HEK293 (cell line): ENCODE measurements around the gene NANS.

ENCODE experiments used
- CTCF ChIA-PET: fragments of 350-600 bp; formaldehyde crosslinking; extraction: SDS; loops from one replicate; lab custom pipeline; 2021; ENCODE audit warnings: antibody characterized with exemption; lab: Yijun Ruan, JAX
- POLR2A ChIA-PET: fragments of 300-600 bp; formaldehyde crosslinking; extraction: SDS; loops from one replicate; lab custom pipeline; 2020; ENCODE audit warnings: antibody characterized with exemption, inconsistent platforms; lab: Yijun Ruan, JAX
- H3K27ac ChIP-seq: fragments of 200-500 bp; sonication (Bioruptor generic); 2 replicates; pipeline ENCODE4 v1.5.1; 2014; ENCODE audit warnings: low read depth, low read length, control low read depth, inconsistent platforms; ENCODE audit errors: extremely low read depth
- H3K36me3 ChIP-seq, 2 experiments: fragments of 200-500 bp in 1 of 2; sonication (Bioruptor generic) in 1 of 2; 1 replicate in 1 of 2; 2 replicates in 1 of 2; pipeline ENCODE4 v1.5.1; 2014 to 2017; ENCODE audit warnings: inconsistent platforms in 2 of 2, low read length in 2 of 2; ENCODE audit not compliant: control insufficient read depth in 2 of 2, insufficient read depth in 1 of 2
- H3K4me1 ChIP-seq: fragments of 200-500 bp; sonication (Bioruptor generic); 2 replicates; pipeline ENCODE4 v1.5.1; 2014; ENCODE audit warnings: mild to moderate bottlenecking, low read length, inconsistent platforms; ENCODE audit not compliant: control insufficient read depth, insufficient read depth
- H3K4me3 ChIP-seq: 2 replicates; pipeline ENCODE4 v1.5.1; 2011; ENCODE audit warnings: low read depth, mild to moderate bottlenecking, control low read depth, low read length, moderate library complexity
- H3K9me3 ChIP-seq: fragments of 200-500 bp; sonication (Bioruptor generic); 2 replicates; pipeline ENCODE4 v1.5.1; 2014; ENCODE audit warnings: low read depth, low read length, inconsistent platforms; ENCODE audit not compliant: control insufficient read depth, insufficient read depth
- CTCF ChIP-seq: fragments of 450-650 bp; formaldehyde crosslinking; IDR thresholded peaks from 2 replicates; pipeline ENCODE4 v1.5.1; 2016; ENCODE audit warnings: missing biosample characterization, missing genetic modification characterization
- ELK4 ChIP-seq: IDR thresholded peaks from 2 replicates; pipeline ENCODE4 v1.6.1; 2011; ENCODE audit warnings: mild to moderate bottlenecking, low read depth, low read length, borderline replicate concordance
- GLI2 ChIP-seq: fragments of 450-650 bp; formaldehyde crosslinking; IDR thresholded peaks from 2 replicates; pipeline ENCODE4; 2017; ENCODE audit warnings: missing biosample characterization, missing genetic modification characterization, low read depth, borderline replicate concordance
- HIC1 ChIP-seq: fragments of 450-650 bp; formaldehyde crosslinking; IDR thresholded peaks from 2 replicates; pipeline ENCODE4 v1.5.1; 2016; ENCODE audit warnings: missing biosample characterization, missing genetic modification characterization
- INSM2 ChIP-seq: fragments of 450-650 bp; formaldehyde crosslinking; IDR thresholded peaks from 2 replicates; pipeline ENCODE4 v1.5.1; 2016; ENCODE audit warnings: missing biosample characterization, missing genetic modification characterization
- KLF16 ChIP-seq: fragments of 450-650 bp; formaldehyde crosslinking; IDR thresholded peaks from 2 replicates; pipeline ENCODE4 v1.5.1; 2017; ENCODE audit warnings: missing biosample characterization, missing genetic modification characterization
- KLF17 ChIP-seq: fragments of 450-650 bp; formaldehyde crosslinking; IDR thresholded peaks from 2 replicates; pipeline ENCODE4 v1.5.1; 2016; ENCODE audit warnings: missing biosample characterization, missing genetic modification characterization
- ZBTB11 ChIP-seq: fragments of 450-650 bp; formaldehyde crosslinking; conservative IDR thresholded peaks from 2 replicates; pipeline ENCODE4 v1.5.1; 2016; ENCODE audit warnings: low read depth, missing biosample characterization, missing genetic modification characterization
- ZNF10 ChIP-seq: fragments of 450-650 bp; formaldehyde crosslinking; IDR thresholded peaks from 2 replicates; pipeline ENCODE4 v1.5.1; 2017; ENCODE audit warnings: missing biosample characterization, missing genetic modification characterization
- ZNF175 ChIP-seq: fragments of 450-650 bp; formaldehyde crosslinking; IDR thresholded peaks from 2 replicates; pipeline ENCODE4 v1.5.1; 2016; ENCODE audit warnings: missing biosample characterization, missing genetic modification characterization
- ZNF221 ChIP-seq: fragments of 450-650 bp; formaldehyde crosslinking; IDR thresholded peaks from 2 replicates; pipeline ENCODE4 v1.5.1; 2017; ENCODE audit warnings: missing biosample characterization, missing genetic modification characterization, borderline replicate concordance
- ZNF239 ChIP-seq: fragments of 450-650 bp; formaldehyde crosslinking; IDR thresholded peaks from 2 replicates; pipeline ENCODE4 v1.5.1; 2016; ENCODE audit warnings: missing biosample characterization, missing genetic modification characterization
- ZNF292 ChIP-seq: fragments of 450-650 bp; formaldehyde crosslinking; IDR thresholded peaks from 2 replicates; pipeline ENCODE4 v1.5.1; 2016; ENCODE audit warnings: low read depth, missing biosample characterization, missing genetic modification characterization, borderline replicate concordance
- ZNF302 ChIP-seq: fragments of 450-650 bp; formaldehyde crosslinking; IDR thresholded peaks from 2 replicates; pipeline ENCODE4 v1.5.1; 2016; ENCODE audit warnings: missing biosample characterization, missing genetic modification characterization, low read depth
- ZNF596 ChIP-seq: fragments of 450-650 bp; IDR thresholded peaks from 2 replicates; pipeline ENCODE4 v1.5.0; 2018; ENCODE audit warnings: missing biosample characterization, mild to moderate bottlenecking, missing genetic modification characterization, moderate library complexity
- ZNF707 ChIP-seq: fragments of 450-650 bp; formaldehyde crosslinking; IDR thresholded peaks from 2 replicates; pipeline ENCODE4 v1.5.1; 2016; ENCODE audit warnings: missing biosample characterization, missing genetic modification characterization
- ZNF747 ChIP-seq: fragments of 450-650 bp; formaldehyde crosslinking; IDR thresholded peaks from 2 replicates; pipeline ENCODE4 v1.5.1; 2016; ENCODE audit warnings: missing biosample characterization, missing genetic modification characterization
- ZXDB ChIP-seq: fragments of 450-650 bp; formaldehyde crosslinking; IDR thresholded peaks from 2 replicates; pipeline ENCODE4 v1.5.1; 2016; ENCODE audit warnings: missing biosample characterization, missing genetic modification characterization

The NANS gene

GRCh38 chr9:98128316-98128715, 71.8 kb downstream of the NANS start:
- no peak overlapping the region for H3K4me3 ChIP-seq
- no peaks in the 10 kb centered on the region for H3K9me3 ChIP-seq
- TF ChIP-seq CTCF (no peak), GLI2 (no peak), ZNF239 (tag by site-specific recombination) (no peak), ELK4 (no peak), ZNF175 (no peak), INSM2 (tag by site-specific recombination) (no peak), ZNF596 (no peak), ZNF10 (tag by site-specific recombination) (no peak), ZNF747 (tag by site-specific recombination) (no peak), ZNF221 (tag by site-specific recombination) (no peak), ZXDB (no peak), KLF16 (no peak), ZBTB11 (tag by site-specific recombination) (no peak), ZNF292 (tag by site-specific recombination) (no peak), KLF17 (tag by site-specific recombination) (no peak), HIC1 (tag by site-specific recombination) (no peak), ZNF707 (tag by site-specific recombination) (no peak), ZNF302 (no peak)
- H3K4me1 ChIP-seq: no peaks in the 10 kb centered on the region
- CTCF ChIA-PET: interaction anchor here (0.5 kb wide), 1 partner anchor 579 kb away, joined by 3 read pairs; no protein-coding TSS in a partner anchor
- no peak overlapping the region for H3K27ac ChIP-seq
- POLR2A ChIA-PET: no interaction called here
- H3K36me3 ChIP-seq: peaks cover 0 to 16% of the 10 kb centered on the region in 2 experiments; a peak in 1 of 3 replicates
